B cell (primary cell): ENCODE data around the gene CACNA1G. TPM values are rescaled to one million over a fixed set of nuclear protein-coding genes. Genes with fewer than 3 reads are reported as not detected.

ENCODE experiments used
- ATAC-seq: fragments of 200-7000 bp; cut with Tn5 transposase; one replicate; pipeline ENCODE4 v1.10.0; 2021; ENCODE audit warnings: low read depth, mild to moderate bottlenecking, moderate number of reproducible peaks, moderate library complexity
- CTCF ChIA-PET: fragments of 350-600 bp; sonication (Branson Sonifier 250); formaldehyde crosslinking; loops from one replicate; lab custom pipeline; 2021; ENCODE audit warnings: antibody characterized with exemption, inconsistent platforms; lab: Charles Lee
- POLR2A ChIA-PET: fragments of 350-600 bp; sonication (Branson Sonifier 250); formaldehyde crosslinking; loops from one replicate; lab custom pipeline; 2021; ENCODE audit warnings: antibody characterized with exemption; lab: Charles Lee
- DNase-seq: peaks from one replicate; pipeline ENCODE4 v3.0.0; 2013
- H2AFZ ChIP-seq: 2 replicates; pipeline ENCODE4 v1.6.1; 2012; ENCODE audit warnings: mild to moderate bottlenecking, low read depth, low read length; ENCODE audit not compliant: insufficient read depth, poor library complexity, severe bottlenecking
- H3K27ac ChIP-seq, 2 donors: 1 replicate in 1 of 2; 2 replicates in 1 of 2; pipeline ENCODE4 v1.5.1; 2012 to 2013; ENCODE audit warnings: low read length in 2 of 2, mild to moderate bottlenecking in 2 of 2, moderate library complexity in 1 of 2
- H3K27me3 ChIP-seq, 4 experiments: fragments of 200-600 bp in 1 of 4; sonication (generic) in 1 of 4; replicated peaks in 1 of 4; 1 replicate in 2 of 4; 2 replicates in 2 of 4; pipeline versions ENCODE4 v1.6.1 to v1.7.0; 2013 to 2016; ENCODE audit warnings: low read length in 3 of 4, mild to moderate bottlenecking in 2 of 4, mixed read lengths in 1 of 4, moderate library complexity in 1 of 4; ENCODE audit not compliant: insufficient read depth in 4 of 4, control insufficient read depth in 3 of 4; ENCODE audit errors: control extremely low read depth in 1 of 4
- H3K36me3 ChIP-seq, 2 experiments: replicated peaks in 1 of 2; 1 replicate in 1 of 2; 2 replicates in 1 of 2; pipeline versions ENCODE4 v1.6.1 to v1.7.1; 2013; ENCODE audit warnings: low read length in 1 of 2; ENCODE audit not compliant: insufficient read depth in 2 of 2, control insufficient read depth in 1 of 2; ENCODE audit errors: control extremely low read depth in 1 of 2, extremely low read depth in 1 of 2
- H3K4me1 ChIP-seq, 2 donors: fragments of 200-600 bp in 1 of 2; sonication (generic) in 1 of 2; 1 replicate in 1 of 2; 2 replicates in 1 of 2; pipeline versions ENCODE4 v1.5.1 to v1.6.1; 2013 to 2017; ENCODE audit warnings: low read length in 2 of 2; ENCODE audit not compliant: control insufficient read depth in 2 of 2, insufficient read depth in 2 of 2
- H3K4me2 ChIP-seq: replicated peaks from 2 replicates; pipeline ENCODE3; 2012; ENCODE audit warnings: mild to moderate bottlenecking, low read depth, low read length; ENCODE audit not compliant: poor library complexity, severe bottlenecking
- H3K4me3 ChIP-seq, 5 experiments: fragments of 200-600 bp in 1 of 5; sonication (generic) in 1 of 5; 1 replicate in 3 of 5; 2 replicates in 2 of 5; pipeline versions ENCODE4 v1.5.1 to v1.7.0; 2011 to 2016; ENCODE audit warnings: low read length in 4 of 5, mild to moderate bottlenecking in 4 of 5, low read depth in 2 of 5, control low read depth in 1 of 5, moderate library complexity in 1 of 5; ENCODE audit not compliant: insufficient read depth in 1 of 5; ENCODE audit errors: control extremely low read depth in 1 of 5, extremely low read depth in 1 of 5
- H3K79me2 ChIP-seq: fragments of 200-600 bp; sonication (generic); one replicate; pipeline ENCODE4 v1.6.0; 2016; ENCODE audit warnings: low read length; ENCODE audit not compliant: control insufficient read depth, insufficient read depth
- H3K9ac ChIP-seq: fragments of 200-600 bp; sonication (generic); 2 replicates; pipeline ENCODE4 v1.6.1; 2017; ENCODE audit warnings: mild to moderate bottlenecking, low read length, moderate library complexity
- H3K9me3 ChIP-seq, 3 donors: one replicate each; pipeline versions ENCODE4 v1.6.1 to v1.7.1; 2013; ENCODE audit warnings: low read length in 2 of 3; ENCODE audit not compliant: control insufficient read depth in 2 of 3, insufficient read depth in 1 of 3; ENCODE audit errors: control extremely low read depth in 1 of 3
- H4K20me1 ChIP-seq: 2 replicates; pipeline ENCODE4 v1.6.0; 2012; ENCODE audit warnings: mild to moderate bottlenecking, low read length; ENCODE audit not compliant: insufficient read depth, control insufficient read depth, poor library complexity, severe bottlenecking
- H3K27ac Mint-ChIP-seq: one replicate; pipeline ENCODE4 v1.8.0; 2021; ENCODE audit warnings: mixed read lengths
- H3K27me3 Mint-ChIP-seq: one replicate; pipeline ENCODE4 v1.8.0; 2021; ENCODE audit warnings: mixed read lengths
- H3K4me1 Mint-ChIP-seq: one replicate; pipeline ENCODE4 v1.8.0; 2021; ENCODE audit warnings: mixed read lengths
- H3K4me3 Mint-ChIP-seq: one replicate; pipeline ENCODE4 v1.8.0; 2021; ENCODE audit warnings: mixed read lengths
- H3K9me3 Mint-ChIP-seq: one replicate; pipeline ENCODE4 v1.8.0; 2022; ENCODE audit warnings: mixed read lengths; ENCODE audit not compliant: insufficient read depth
- CTCF ChIP-seq: fragments of 200-600 bp; IDR thresholded peaks from one replicate; pipeline ENCODE4 v1.8.0; 2022; ENCODE audit warnings: antibody characterized with exemption, mild to moderate bottlenecking
- EZH2 ChIP-seq: IDR thresholded peaks from 2 replicates; pipeline ENCODE4 v1.6.1; 2012; ENCODE audit warnings: borderline replicate concordance, low read depth, mild to moderate bottlenecking, moderate library complexity, low read length; ENCODE audit not compliant: insufficient read depth, poor library complexity, severe bottlenecking
- WGBS: methylation state at CpG from one replicate; pipeline ENCODE4 v1.1.5; 2013; ENCODE audit warnings: missing lambda C conversion rate; ENCODE audit not compliant: insufficient coverage; 5-methylcytosine and 5-hydroxymethylcytosine counted together
- intact Hi-C: fragments of 100-400 bp; cut with micrococcal nuclease; formaldehyde crosslinking; loops from one replicate; pipeline ENCODE4 v1.10.0; 2022
- polyA plus RNA-seq: library from polyadenylated mRNA; depleted of rRNA; stranded (reverse); fragments of >200 nt; gene quantifications from 2 replicates; pipeline ENCODE4 v1.2.3, GENCODE V29; 2012
- total RNA-seq, 2 donors: library from RNA; stranded (reverse); fragments of 120-200 nt in 1 of 2; gene quantifications; 1 replicate in 1 of 2; 2 replicates in 1 of 2; pipeline versions ENCODE4 v1.2.3 to v1.2.4, GENCODE V29; 2013 to 2022

Gene CACNA1G
- total and polyA plus RNA-seq, 2 donors (not counting 1 experiment from before 2014, with no cell fraction given) = 0.12 TPM; not detected in 1

- Histone ChIP-seq H3K36me3 (peaks cover 0 to 3% of the 10 kb centered on the region in 2 experiments), H2AFZ (no peak overlapping the region), H3K9ac (no peak overlapping the region), H3K4me2 (no peak overlapping the region), H3K27ac (no peak overlapping the region), H3K79me2 (no peaks in the 10 kb centered on the region), H4K20me1 (no peaks in the 10 kb centered on the region), H3K27me3 (peaks cover 0 to 5% (median 0%) of the 10 kb centered on the region in 4 experiments), H3K4me3 (no peak overlapping the region), H3K9me3 (no peaks in the 10 kb centered on the region), H3K4me1 (peaks cover 9 to 13% of the 10 kb centered on the region in 2 donors)
- WGBS = 93% methylated on average over 28 of the region's 32 CpGs
- no peak for ATAC-seq
- CTCF ChIA-PET = interaction anchor here (0.9 to 1.5 kb wide), 3 partner anchors 9 to 146 kb away, joined by 4 to 7 read pairs (median 5); no protein-coding TSS in a partner anchor
- TF ChIP-seq CTCF (no peak), EZH2 (no peak)
- H3K27ac Mint-ChIP-seq = no peak overlapping the region
- POLR2A ChIA-PET = no interaction called here
- no peaks in the 10 kb centered on the region for H3K9me3 Mint-ChIP-seq
- H3K27me3 Mint-ChIP-seq = no peaks in the 10 kb centered on the region
- intact Hi-C loops = no loop called here
- H3K4me3 Mint-ChIP-seq = no peak overlapping the region
- no peak for DNase-seq
- H3K4me1 Mint-ChIP-seq = peaks cover 10% of the 10 kb centered on the region
Measured at GRCh38 chr17:50550661-50551432, 9.7 kb upstream of the CACNA1G start.

GRCh38 chr17:50551433-50551815 lies 9.1 kb upstream of the CACNA1G start:
- Histone ChIP-seq H3K27ac (no peak overlapping the region), H3K36me3 (peaks cover 0 to 3% of the 10 kb centered on the region in 2 experiments), H3K9ac (no peak overlapping the region), H3K4me3 (no peak overlapping the region), H3K4me2 (no peak overlapping the region), H3K27me3 (peaks cover 0 to 9% (median 0%) of the 10 kb centered on the region in 4 experiments), H2AFZ (no peak overlapping the region), H3K4me1 (peaks cover 7 to 11% of the 10 kb centered on the region in 2 donors), H3K9me3 (no peaks in the 10 kb centered on the region), H3K79me2 (no peaks in the 10 kb centered on the region), H4K20me1 (no peaks in the 10 kb centered on the region)
- WGBS = 99% methylated on average over 8 of the region's 8 CpGs
- ChIA-PET CTCF (interaction anchor here (1.0 to 1.5 kb wide), 2 partner anchors 75 to 145 kb away, joined by 5 to 7 read pairs; no protein-coding TSS in a partner anchor), POLR2A (no interaction called here)
- peaks cover 7% of the 10 kb centered on the region for H3K4me1 Mint-ChIP-seq
- H3K4me3 Mint-ChIP-seq = no peak overlapping the region
- no peak for TF ChIP-seq EZH2
- no peak for TF ChIP-seq CTCF
- intact Hi-C loops = no loop called here
- DNase-seq (no peak), ATAC-seq (no peak)
- H3K27ac Mint-ChIP-seq = no peak overlapping the region
- H3K9me3 Mint-ChIP-seq = no peaks in the 10 kb centered on the region
- H3K27me3 Mint-ChIP-seq = no peaks in the 10 kb centered on the region
